Upper lobe of left lung (tissue), 4 donors: ENCODE measurements around the gene IL16.

Source experiments
- CTCF ChIP-seq, 6 experiments: fragments of 450-650 bp in 4 of 6; fragments of 200-600 bp in 2 of 6; sonication (generic) in 2 of 6; IDR thresholded peaks; one replicate each; pipeline ENCODE4 v1.5.1; 2016 to 2019; ENCODE audit warnings: antibody characterized with exemption in 6 of 6
- EP300 ChIP-seq, 4 donors: sonication (generic); formaldehyde crosslinking; IDR thresholded peaks; one replicate each; pipeline ENCODE4 v1.5.1; 2017; ENCODE audit warnings: antibody characterized with exemption in 4 of 4, control low read depth in 2 of 4
- POLR2A ChIP-seq, 4 donors: fragments of 450-650 bp; IDR thresholded peaks; one replicate each; pipeline ENCODE4 v1.5.1; 2016 to 2017; ENCODE audit warnings: antibody characterized with exemption in 4 of 4, mild to moderate bottlenecking in 2 of 4
- POLR2AphosphoS5 ChIP-seq, 2 donors: sonication (generic); formaldehyde crosslinking; IDR thresholded peaks; one replicate each; pipeline ENCODE4 v1.5.1; 2017; ENCODE audit warnings: antibody characterized with exemption in 2 of 2

- no peak for TF ChIP-seq POLR2AphosphoS5 (IDR thresholded peaks at IDR 0.05)
- no peak for TF ChIP-seq POLR2A (IDR thresholded peaks at IDR 0.05)
- no peak for TF ChIP-seq CTCF (IDR thresholded peaks at IDR 0.05)
- TF ChIP-seq EP300 (IDR thresholded peaks at IDR 0.05) = no peak
Observed at GRCh38 chr15:81178365-81178764, 18.3 kb upstream of the IL16 start.
